Right forelimb (tissue), 1 donor: ENCODE results near the gene TSPAN9.
"Not testable (repeated sequence)": the region's sequence is repeated elsewhere in the genome, so short reads cannot be mapped to it uniquely, and the experiment has no call there.

Experiments used
- DNase-seq: peaks from one replicate; pipeline ENCODE4 v3.0.0-alpha.2; 2018

Gene TSPAN9

DNA sequence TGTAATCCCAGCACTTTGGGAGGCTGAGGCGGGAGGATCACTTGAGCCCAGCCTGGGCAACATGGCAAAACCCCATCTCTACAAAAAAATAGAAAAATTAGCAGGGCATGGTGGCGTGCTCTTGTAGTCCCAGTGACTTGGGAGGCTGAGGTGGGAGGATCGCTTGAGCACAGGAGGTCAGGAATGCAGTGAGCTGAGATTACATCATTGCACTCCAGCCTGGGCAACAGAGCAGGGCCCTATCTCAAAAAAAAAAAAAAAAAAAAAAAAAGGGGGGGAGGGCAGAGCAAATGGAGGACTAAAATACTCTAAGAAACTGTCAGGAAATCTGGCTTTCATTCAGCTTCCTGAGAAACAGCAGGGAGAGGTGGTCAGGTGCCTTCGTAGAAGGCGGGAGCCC, 31.7 kb upstream of the TSPAN9 start:
- DNase-seq: peak; percentile 1

GRCh38 chr12:3045989-3046388, 31.2 kb upstream of the TSPAN9 start:
- no peak for DNase-seq

- no peak for DNase-seq
Measured at GRCh38 chr12:3046441-3047200, 30.6 kb upstream of the TSPAN9 start.

GRCh38 chr12:3047961-3048360, 29.2 kb upstream of the TSPAN9 start:
- no peak for DNase-seq

- DNase-seq: no peak
Measured at GRCh38 chr12:3048540-3048939, 28.6 kb upstream of the TSPAN9 start.

GRCh38 chr12:3049176-3049575, 28.0 kb upstream of the TSPAN9 start:
- DNase-seq: peak; percentile 24

GRCh38 chr12:3049611-3050249, 27.4 kb upstream of the TSPAN9 start:
- no peak for DNase-seq

DNA sequence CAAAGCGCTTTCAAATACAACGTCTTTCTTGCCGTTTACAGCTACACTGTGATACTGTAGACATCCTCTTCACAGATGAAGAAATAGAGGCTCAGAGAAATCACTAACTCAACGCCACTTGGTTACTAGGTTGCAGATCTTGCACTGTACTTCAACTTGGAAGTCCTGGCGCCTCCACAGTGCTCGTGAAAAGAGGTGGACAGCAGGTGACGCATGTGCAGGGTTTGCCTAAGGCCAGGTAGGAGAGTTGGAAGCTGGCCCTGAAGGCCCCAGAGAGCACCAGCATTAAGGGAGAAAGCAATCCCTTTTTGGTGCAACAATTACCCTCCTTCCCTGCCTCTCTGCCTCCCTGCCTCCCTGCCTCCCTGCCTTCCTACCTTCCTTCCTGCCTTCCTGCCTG, 22.8 kb upstream of the TSPAN9 start:
- no peak for DNase-seq

GRCh38 chr12:3055026-3055703, 22.0 kb upstream of the TSPAN9 start:
- DNase-seq: no peak

DNA sequence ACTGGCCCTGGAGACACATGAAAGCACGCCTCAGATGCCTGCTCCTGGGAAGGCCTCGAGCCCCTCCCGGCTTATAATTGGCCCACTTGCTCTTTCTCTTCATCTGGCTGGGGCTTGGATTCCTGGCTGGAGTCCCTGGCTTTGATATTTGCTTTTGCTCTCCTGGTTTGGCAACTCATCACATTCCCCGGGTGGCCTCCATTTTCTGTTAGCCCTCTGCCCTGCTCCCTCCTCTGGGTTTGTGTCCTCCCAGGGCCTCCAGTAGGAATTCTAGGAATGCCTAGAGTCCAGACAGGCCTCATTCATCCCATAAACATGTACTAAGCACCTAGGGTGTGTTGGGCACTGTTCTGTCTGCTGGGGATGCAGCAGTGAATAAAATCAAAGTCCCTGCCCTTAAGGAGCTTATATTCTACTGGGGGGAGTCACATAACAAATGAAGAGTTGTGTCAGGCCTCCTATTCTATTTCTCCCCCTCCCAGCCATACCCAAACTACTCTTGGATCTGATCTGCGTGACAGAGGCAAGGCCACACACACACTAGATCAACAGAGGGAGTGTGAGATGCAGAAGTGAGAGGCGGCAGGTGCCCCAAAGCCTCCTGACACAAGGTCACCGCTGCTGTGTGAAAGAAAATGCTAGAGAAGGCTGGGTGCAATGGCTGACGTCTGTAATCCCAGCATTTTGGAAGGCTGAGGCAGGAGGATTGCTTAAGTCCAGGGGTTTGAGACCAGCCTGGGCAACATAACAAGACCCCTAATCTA, 21.3 kb upstream of the TSPAN9 start:
- DNase-seq: no peak

- DNase-seq: no peak
Measured at GRCh38 chr12:3061059-3061458, 16.1 kb upstream of the TSPAN9 start.

DNA sequence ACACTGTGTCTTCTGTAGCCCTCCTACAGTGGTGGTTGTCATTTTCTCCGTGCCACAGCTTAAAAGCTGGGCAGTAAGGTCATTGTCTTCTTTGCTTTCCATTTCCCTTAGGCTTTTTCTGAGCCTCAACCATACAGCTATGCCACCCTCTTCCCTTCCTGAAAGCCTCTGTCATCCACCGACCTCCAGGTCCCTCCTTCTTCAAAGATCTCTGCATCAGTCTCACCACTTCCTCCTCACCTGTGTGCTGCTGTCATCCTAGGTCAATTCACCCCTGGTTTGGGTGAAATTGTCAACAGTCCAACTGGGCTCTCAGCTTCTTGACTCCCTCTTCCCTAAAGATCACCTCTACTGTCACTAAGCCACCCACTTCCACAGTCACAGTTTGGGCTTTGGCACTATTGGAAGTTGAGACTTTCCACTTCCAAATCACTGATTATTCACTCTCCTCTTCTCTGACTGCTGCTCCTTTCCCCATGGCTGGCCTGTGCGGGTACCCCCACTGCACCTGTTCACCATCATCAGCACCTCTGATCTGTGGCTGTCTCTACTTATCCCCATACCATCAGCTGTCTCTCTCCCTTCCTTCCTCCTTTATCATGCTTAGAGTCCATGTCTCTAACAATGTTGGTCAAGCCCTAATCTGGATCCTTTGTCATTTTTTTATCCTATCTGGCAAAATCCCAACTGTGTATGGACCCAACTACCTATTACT, 15.5 kb upstream of the TSPAN9 start:
- no peak for DNase-seq

DNA sequence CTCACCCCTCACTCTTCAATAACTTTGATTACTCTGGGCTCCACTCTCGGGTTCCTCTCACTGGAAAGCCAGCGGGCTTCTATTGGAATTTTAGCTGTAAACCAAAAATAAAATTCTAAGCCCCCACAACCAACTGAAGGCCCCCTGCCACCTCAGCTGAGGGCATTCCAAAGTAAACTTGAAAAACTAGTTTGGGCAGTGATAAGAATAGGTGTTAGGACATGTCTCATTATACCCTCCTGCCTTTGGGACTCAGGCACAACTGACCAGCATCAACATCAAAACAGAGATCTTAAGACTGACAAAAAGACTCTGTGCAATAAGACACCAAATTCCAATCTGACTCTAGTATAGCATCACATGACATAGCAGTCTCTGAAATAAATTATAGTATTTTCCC, 11.9 kb upstream of the TSPAN9 start:
- DNase-seq: no peak

- DNase-seq: not testable (repeated sequence)
Measured at GRCh38 chr12:3065846-3066245, 11.3 kb upstream of the TSPAN9 start.

DNA sequence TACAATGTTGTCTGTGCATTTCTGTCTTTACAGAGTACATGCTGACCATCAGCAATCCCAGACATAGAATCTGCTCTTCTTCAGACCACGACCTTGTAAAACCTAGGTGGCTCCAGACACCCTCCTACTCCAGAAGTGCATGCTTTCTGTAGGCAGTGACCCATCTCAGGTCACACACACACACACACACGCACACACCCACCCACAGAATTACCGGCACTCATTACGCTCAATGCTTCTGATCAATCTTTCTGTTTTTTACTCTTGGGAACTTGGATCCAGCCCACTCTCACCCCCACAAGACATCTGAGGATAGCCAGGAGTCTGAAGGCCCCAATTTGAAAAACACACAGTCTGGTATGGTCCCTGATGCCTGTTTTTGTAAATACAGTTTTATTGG, 7.5 kb upstream of the TSPAN9 start:
- no peak for DNase-seq

- no peak for DNase-seq
Measured at GRCh38 chr12:3071107-3071506, 6.1 kb upstream of the TSPAN9 start.

DNA sequence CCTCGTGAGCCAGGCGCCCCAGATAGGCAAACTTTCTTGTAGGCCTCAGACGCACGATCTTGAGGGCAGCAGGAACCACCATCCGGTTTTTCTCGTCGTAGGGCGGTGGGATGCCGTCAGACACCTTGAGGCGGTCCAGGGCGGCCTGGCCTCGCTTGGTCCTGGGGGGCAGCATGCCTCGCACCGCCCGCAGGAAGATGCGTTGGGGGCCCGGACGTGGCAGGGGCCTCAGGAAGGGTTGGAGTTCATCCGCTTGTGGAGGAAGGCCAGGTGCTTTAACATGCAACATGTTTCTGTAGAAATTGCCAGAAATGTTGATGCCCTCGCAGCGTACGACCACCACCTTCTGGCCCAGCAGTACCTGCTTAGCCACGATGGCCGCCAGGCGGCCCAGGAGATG, 5.5 kb upstream of the TSPAN9 start:
- DNase-seq: no peak

DNA sequence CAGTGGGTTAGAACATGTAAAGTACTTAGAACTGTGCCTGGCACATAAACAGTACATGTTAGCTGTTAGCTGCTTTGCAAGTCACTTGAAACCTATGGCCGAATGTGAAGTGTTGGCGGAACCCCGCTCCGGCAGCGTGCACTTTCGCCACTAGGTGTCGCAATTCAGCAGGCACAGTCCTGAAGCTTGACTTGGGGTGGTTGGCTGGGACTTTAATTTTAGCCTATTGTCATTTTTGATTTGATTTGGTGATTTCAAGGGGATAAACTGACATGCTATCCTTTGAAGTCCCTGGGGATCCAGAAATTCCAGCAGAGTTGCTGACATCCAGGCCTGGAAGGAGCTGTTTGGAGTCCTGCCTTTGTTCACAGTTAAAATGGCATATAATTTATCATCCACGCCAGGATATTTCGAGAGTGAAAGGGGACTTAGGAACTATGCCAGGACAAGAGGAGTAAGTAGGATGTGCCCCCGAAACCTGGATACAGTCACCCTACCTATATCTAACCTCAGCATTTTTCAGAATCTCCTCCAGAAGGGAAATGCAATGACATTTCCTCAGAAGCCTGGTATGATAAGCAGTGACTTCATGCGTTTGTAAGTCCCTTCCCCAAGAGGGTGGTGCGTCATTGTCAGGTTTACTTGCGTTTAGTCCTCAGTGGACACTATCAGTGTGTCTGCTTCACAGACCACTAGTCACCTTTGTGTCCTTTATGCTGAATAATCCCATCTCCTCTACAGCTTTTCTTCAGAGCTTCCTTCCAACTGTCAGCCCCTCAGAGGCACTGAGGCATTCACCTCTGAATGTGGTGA, 3.5 kb upstream of the TSPAN9 start:
- DNase-seq: peak; percentile 92

DNA sequence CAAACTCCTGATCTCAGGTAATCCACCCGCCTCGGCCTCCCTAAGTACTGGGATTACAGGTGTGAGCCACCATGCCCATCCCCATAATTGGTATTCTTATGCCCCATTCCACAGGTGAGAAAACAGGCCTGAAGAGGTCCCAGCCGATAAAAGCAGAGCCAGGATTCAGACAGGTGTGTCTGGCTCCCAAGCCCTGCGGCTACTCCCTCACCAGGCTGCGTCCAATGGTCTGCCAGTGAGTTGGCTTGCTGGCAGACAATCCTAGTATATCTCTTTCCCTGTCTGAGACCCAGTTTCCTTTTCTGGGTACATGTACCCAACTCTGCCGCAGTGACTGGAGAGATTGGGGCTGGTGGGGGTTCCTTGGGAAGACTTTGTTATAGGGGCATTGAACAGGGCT, 1.9 kb upstream of the TSPAN9 start:
- peak; percentile 36 for DNase-seq

DNA sequence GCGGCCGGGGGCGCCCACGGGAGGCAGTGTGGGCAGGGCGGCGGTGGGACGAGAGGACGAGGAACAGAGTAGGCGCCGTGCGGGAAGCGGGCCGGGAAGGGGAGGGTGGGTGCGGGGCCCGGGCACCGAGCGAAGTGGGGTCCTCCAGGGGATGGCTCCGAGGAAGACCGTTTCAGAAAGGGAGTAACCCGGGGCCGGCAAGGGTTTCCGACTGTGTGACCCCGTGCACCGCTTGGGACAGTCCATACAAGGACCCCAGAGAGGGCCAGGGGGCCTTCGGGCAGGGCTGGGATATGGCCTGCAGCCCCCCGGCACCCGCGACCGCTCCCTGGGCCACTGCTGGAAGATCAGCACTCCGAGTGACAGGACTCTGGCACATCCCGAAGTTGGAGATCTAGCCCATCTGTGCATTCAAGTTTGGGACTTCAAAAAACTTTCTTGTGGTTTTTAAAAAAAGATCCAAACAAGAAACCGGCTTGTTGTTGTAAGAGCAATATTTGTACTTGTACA, 448 bp downstream of the TSPAN9 start:
- DNase-seq: no peak

- DNase-seq: peak; percentile 30
Measured at GRCh38 chr12:3078086-3078820, 1.1 kb downstream of the TSPAN9 start.
